Esophagus squamous epithelium (tissue), 4 donors: ENCODE results near the gene UTS2R.

Experiments
- CTCF ChIP-seq, 6 experiments: fragments of 450-650 bp in 4 of 6; fragments of 200-600 bp in 2 of 6; sonication (generic) in 2 of 6; IDR thresholded peaks; one replicate each; pipeline ENCODE4 v1.5.1; 2016 to 2019; ENCODE audit warnings: antibody characterized with exemption in 6 of 6, mild to moderate bottlenecking in 4 of 6, moderate library complexity in 4 of 6
- POLR2A ChIP-seq, 4 donors: fragments of 450-650 bp; IDR thresholded peaks; one replicate each; pipeline ENCODE4 v1.6.1; 2017; ENCODE audit warnings: antibody characterized with exemption in 4 of 4, mild to moderate bottlenecking in 4 of 4, moderate library complexity in 3 of 4

- TF ChIP-seq CTCF (IDR thresholded peaks at IDR 0.05) = no peak
- no peak for TF ChIP-seq POLR2A (IDR thresholded peaks at IDR 0.05)
These were observed 20.3 kb upstream of the UTS2R start for GRCh38 chr17:82351254-82351712.
